SK-N-MC (cell line): ENCODE results near the gene TPR.
"Not testable (repeated sequence)": the region's sequence is repeated elsewhere in the genome, so short reads cannot be mapped to it uniquely, and the experiment has no call there.

ENCODE experiments used
- DNase-seq: peaks from one replicate; pipeline ENCODE4 v3.0.0-alpha.2; 2011; ENCODE audit warnings: low read depth, low spot score
- H3K27ac ChIP-seq: fragments of 200-600 bp; sonication (generic); 2 replicates; pipeline ENCODE4 v1.5.1; 2016; ENCODE audit warnings: mixed run types
- H3K36me3 ChIP-seq: fragments of 200-600 bp; sonication (generic); 2 replicates; pipeline ENCODE4 v1.6.1; 2017; ENCODE audit warnings: antibody characterized with exemption, low read length, mixed read lengths; ENCODE audit not compliant: insufficient read depth
- H3K4me3 ChIP-seq: fragments of 200-600 bp; sonication (generic); 2 replicates; pipeline ENCODE4 v1.5.1; 2016
- H3K9ac ChIP-seq: fragments of 200-600 bp; sonication (generic); 2 replicates; pipeline ENCODE4 v1.8.0; 2017; ENCODE audit warnings: mixed run types, mixed read lengths; ENCODE audit not compliant: insufficient read length
- H3K9me3 ChIP-seq: fragments of 200-600 bp; sonication (generic); 2 replicates; pipeline ENCODE4 v1.6.1; 2017; ENCODE audit warnings: low read depth, mild to moderate bottlenecking, antibody characterized with exemption, low read length, moderate library complexity, mixed read lengths
- EZH2 ChIP-seq: fragments of 200-600 bp; sonication (generic); IDR thresholded peaks from one replicate; pipeline ENCODE4 v1.6.1; 2017; ENCODE audit warnings: antibody characterized with exemption
- FOXP2 ChIP-seq: optimal IDR thresholded peaks from 2 replicates; pipeline ENCODE3; 2011; ENCODE audit warnings: mild to moderate bottlenecking, moderate library complexity; ENCODE audit not compliant: insufficient read depth; ENCODE audit errors: extremely low read length, control extremely low read depth
- POLR2AphosphoS5 ChIP-seq: IDR thresholded peaks from 2 replicates; pipeline ENCODE4 v1.6.1; 2012; ENCODE audit warnings: mild to moderate bottlenecking, low read depth, low read length, borderline replicate concordance

TPR gene

DNA sequence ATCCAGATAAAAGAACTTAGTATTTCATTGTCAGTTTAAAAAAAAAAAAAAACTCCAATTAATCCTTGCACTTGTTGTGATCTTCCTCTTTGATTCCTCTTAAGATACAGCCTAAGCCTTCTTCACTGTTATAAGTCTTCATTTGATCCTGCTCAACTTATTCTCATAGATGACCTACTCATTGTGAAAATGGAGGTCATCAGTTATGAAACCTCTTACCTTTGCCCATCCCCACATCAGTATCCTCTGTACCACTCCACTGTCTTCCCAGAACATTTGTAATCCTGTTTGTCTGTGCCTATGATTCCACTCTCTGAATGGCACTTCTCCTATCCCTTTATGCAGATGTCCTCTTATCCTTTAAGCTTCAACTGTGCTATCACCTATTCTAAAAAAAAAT lies 28.6 kb upstream of the TPR start:
- Histone ChIP-seq H3K9ac (no peak overlapping the region), H3K36me3 (peaks cover 53% of the 10 kb centered on the region), H3K27ac (no peak overlapping the region), H3K4me3 (no peak overlapping the region), H3K9me3 (no peaks in the 10 kb centered on the region)
- no peak for DNase-seq
- TF ChIP-seq FOXP2: no peak
- TF ChIP-seq EZH2: no peak
- no peak for TF ChIP-seq POLR2AphosphoS5

DNA sequence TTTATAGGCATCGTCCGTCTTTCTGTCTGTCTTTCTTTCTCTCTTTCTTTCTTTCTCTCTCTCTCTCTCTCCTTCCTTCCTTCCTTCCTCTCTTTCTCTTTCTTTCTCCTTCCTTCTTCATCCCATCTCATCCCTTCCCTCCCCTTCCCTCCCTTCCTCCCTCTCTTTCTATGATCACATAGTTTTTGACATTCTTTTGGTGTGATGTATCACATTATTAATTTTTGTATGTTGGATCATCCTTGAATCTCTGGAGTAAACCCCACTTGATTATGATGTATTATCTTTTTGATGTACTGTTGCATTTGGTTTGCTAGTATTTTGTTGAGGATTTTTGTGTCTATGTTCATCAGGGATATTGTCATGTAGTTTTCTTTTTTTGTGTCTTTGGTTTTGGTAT lies 26.4 kb upstream of the TPR start:
- H3K27ac ChIP-seq, H3K9ac ChIP-seq, DNase-seq, H3K9me3 ChIP-seq, H3K4me3 ChIP-seq: not testable (repeated sequence)
- peaks cover 47% of the 10 kb centered on the region for H3K36me3 ChIP-seq

DNA sequence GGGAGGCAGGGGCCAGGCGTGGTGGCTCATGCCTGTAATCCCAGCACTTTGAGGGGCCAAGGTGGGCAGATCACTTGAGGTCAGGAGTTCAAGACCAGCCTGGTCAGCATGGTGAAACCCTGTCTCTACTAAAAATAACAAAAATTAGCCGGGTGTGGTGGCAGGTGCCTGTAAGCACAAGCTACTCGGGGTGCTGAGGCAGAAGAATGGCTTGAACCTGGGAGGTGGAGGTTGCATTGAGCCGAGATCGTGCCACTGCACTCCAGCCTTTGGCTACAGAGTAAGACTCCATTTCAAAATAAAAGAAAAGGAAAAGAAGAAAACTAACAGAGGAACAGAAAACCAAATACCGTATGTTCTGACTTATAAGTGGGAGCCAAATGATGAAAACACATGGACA lies 17.7 kb upstream of the TPR start:
- H3K9me3 ChIP-seq, H3K9ac ChIP-seq, DNase-seq, H3K4me3 ChIP-seq: not testable (repeated sequence)
- 0 out of 2 replicates have a peak overlapping the region, but pooled peaks have one; percentile 1 for H3K27ac ChIP-seq
- H3K36me3 ChIP-seq: peaks cover 83% of the 10 kb centered on the region

DNA sequence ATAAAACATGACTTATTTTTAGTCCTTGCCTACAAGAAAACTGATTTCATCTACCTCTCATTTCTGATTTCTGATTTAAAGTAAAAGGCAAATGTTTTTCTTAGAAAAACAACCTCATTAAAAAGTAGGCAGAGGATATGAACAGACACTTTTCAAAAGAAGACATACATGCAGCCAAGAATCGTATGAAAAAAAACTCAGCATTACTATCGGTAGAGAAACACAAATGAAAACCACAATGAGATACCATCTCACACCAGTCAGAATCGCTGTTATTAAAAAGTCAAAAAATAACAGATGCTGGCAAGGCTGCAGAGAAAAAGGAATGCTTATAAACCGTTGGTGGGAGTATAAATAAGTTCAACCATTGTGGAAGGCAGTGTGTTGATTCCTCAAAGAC lies 16.8 kb upstream of the TPR start:
- TF ChIP-seq EZH2: no peak
- no peak for TF ChIP-seq POLR2AphosphoS5
- no peak for TF ChIP-seq FOXP2
- Histone ChIP-seq H3K36me3 (peaks cover 82% of the 10 kb centered on the region), H3K9ac (no peak overlapping the region), H3K9me3 (no peaks in the 10 kb centered on the region), H3K4me3 (no peak overlapping the region), H3K27ac (no peak overlapping the region)
- DNase-seq: no peak

DNA sequence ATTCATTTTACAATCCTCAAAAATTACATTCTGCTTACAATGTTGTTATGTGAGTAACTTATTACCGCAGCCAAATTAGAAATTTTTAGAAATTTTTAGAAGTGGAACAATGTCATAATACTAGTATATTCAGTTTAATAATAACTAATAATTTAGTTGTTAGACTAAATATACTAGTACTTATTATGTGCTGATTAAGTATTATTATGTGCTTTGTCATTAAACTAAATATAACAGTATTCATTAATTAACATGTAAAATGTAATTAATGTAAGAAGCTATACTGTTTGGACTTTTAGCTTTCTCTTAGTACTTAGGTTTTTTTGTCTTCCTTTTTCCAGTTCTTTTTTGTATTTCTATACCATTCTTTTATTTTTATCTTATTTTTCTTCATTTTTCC lies 15.9 kb upstream of the TPR start:
- H3K36me3 ChIP-seq: peaks cover 80% of the 10 kb centered on the region
- no peak for DNase-seq
- no peak overlapping the region for H3K9ac ChIP-seq
- H3K27ac ChIP-seq: no peak overlapping the region
- H3K9me3 ChIP-seq: no peaks in the 10 kb centered on the region
- H3K4me3 ChIP-seq: no peak overlapping the region
- no peak for TF ChIP-seq POLR2AphosphoS5
- TF ChIP-seq FOXP2: no peak
- no peak for TF ChIP-seq EZH2

DNA sequence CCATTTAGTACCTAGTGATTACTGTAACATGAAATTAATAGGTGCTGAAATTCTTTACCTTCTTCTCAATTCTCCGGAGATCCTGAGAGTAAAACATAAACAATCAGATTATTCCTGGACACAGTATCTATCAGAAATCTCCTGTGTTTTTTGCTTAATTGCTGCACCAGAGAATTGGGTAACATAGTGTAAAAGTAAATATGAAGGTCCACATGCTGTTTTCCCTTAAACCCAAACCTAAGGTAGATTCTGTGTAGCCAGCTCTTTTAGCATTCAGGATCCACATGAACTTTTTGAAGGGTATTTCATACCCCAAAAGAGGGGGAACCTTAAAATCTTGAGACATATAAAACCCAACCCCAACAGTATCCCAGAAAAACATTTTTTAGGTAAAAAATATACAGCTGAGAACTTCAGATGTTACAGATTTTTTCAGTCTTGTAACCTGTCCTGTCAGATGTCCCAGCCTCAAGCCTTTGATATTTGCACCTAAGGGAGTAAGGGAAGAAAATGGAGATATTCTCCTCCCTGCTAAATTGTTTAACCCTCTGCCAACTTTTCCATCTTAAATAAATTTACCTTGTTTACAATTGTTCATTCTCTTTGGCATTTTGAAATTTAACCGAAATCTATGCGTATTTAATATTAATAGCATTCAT lies 11.8 kb upstream of the TPR start:
- Histone ChIP-seq H3K9ac (no peak overlapping the region), H3K36me3 (peaks cover 76% of the 10 kb centered on the region), H3K4me3 (no peak overlapping the region), H3K9me3 (no peaks in the 10 kb centered on the region), H3K27ac (no peak overlapping the region)
- DNase-seq: no peak
- TF ChIP-seq FOXP2 (no peak), POLR2AphosphoS5 (no peak), EZH2 (no peak)

DNA sequence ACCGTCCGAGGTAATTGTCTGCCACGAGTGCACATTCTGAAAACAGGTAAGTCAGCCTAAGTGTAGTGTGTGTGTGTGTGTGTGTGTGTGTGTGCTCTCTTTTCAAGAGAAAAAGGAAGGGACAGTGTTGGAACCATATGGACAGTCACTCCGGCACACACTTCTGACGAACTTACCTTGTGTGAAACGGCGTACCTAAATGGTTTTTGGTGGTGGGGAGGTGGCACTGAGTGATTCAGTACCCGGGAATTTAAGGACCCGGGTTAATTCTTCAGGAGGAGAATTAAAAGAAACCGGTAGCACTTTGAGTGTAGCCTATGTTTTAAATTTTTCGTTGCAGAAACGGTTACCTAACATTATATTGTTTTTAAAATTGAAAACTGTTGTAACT lies 871 bp upstream of the TPR start:
- Histone ChIP-seq H3K9ac (peak overlapping the region; percentile 94), H3K9me3 (no peaks in the 10 kb centered on the region), H3K4me3 (peak overlapping the region; percentile 96), H3K36me3 (peaks cover 43% of the 10 kb centered on the region), H3K27ac (peak overlapping the region; percentile 98)
- DNase-seq: no peak
- TF ChIP-seq POLR2AphosphoS5 (no peak), FOXP2 (no peak), EZH2 (no peak)

DNA sequence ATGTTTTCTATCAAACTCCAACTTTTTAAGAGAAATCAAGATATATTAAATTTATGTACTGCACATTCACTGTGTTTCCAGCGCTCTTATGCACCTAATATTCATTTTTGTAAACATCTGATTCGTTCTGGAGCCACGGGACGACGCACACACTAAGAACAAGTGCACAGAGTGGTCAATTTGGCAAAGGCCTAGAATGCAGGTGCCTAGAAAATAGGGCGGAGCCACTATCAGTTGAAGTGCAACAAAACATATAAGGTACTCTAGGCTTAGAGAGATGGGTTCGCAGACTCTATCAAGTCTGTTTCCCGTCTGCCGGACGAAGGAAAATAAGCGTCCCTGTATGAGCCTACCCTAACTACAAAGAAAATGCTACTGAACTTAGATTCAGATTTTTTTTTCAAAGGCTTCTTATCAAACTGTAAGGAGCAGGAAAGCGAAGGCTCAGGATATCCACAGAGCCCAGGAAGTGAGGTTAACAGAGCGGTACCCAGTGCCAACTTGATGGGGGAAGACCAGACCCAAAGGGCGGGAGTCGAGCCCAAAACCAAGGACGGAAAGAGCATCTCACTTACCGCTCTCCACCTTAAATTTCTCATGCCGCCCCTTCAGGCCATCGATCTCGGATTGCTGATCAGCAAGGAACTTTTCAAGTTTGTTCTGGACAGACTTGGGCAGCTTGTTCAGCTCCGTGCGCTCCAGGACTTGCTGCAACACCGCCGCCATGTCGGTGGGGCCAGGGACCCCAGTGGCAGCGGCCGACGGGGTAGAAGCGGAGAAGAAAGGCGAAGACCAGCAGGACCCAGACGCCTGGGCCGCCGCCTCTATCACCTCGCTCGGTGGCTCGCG lies 526 bp downstream of the TPR start:
- DNase-seq: no peak
- peak overlapping the region; percentile 74 for H3K9ac ChIP-seq
- peak overlapping the region; percentile 61 for H3K27ac ChIP-seq
- H3K9me3 ChIP-seq: no peaks in the 10 kb centered on the region
- TF ChIP-seq EZH2: no peak
- TF ChIP-seq FOXP2: no peak
- TF ChIP-seq POLR2AphosphoS5: no peak
- peak overlapping the region; percentile 96 for H3K4me3 ChIP-seq
- peaks cover 45% of the 10 kb centered on the region for H3K36me3 ChIP-seq

DNA sequence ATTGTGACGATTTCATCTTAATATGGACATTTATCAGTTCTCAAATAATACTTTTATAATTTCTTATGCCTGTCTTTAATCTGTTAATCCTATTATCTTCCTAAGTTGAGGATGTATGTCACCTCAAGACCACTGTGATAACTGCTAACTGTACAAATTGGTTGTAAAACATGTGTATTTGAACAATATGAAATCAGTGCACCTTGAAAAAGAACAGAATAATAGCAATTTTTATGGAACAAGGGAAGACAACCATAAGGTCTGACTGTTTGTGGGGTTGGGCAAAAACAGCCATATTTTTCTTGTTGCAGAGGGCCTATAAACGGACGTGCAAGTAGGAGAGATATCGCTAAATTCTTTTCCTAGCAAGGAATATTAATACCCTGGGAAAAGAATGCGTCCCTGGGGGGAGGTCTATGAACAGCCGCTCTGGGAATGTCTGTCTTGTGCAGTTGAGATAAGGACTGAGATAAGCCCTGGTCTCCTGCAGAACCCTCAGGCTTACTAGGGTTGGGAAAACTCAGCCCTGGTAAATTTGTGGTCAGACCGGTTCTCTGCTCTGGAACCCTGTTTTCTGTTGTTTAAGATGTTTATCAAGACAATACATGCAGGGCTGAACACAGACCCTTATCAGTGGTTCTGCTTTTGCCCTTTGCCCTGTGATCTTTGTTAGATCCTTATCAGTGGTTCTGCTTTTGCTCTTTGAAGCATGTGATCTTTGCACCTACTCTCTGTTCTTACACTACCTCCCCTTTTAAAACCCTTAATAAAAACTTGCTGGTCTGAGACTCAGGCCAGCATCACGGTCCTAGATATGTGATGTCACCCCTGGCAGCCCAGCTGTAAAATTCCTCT lies 27.0 kb downstream of the TPR start:
- peaks cover 96% of the 10 kb centered on the region for H3K36me3 ChIP-seq
- H3K9ac ChIP-seq, H3K9me3 ChIP-seq, DNase-seq, H3K4me3 ChIP-seq, H3K27ac ChIP-seq: not testable (repeated sequence)
